ENCODE measurements around the gene VAV3.

The VAV3 gene

DNA sequence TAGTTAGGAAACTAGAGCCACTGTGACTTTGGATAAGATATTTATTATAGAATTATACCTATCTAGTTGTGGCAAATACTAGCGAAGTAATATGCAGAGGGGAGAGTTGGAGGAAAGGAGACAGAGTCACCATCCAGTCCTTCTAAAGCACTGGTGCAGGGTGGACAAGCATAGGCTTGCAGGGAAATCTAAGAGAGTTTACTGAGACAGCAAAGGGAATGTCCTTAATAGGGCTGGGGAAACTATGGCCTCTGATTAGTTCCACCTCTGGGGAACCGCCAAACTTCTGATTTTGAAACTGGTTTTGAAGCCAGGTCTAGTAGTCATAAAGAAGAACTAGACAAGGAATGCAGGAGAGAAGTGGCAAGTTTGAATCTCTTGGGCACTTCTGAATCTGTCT lies 407.9 kb downstream of the VAV3 start:
- no peak for DNase-seq

DNA sequence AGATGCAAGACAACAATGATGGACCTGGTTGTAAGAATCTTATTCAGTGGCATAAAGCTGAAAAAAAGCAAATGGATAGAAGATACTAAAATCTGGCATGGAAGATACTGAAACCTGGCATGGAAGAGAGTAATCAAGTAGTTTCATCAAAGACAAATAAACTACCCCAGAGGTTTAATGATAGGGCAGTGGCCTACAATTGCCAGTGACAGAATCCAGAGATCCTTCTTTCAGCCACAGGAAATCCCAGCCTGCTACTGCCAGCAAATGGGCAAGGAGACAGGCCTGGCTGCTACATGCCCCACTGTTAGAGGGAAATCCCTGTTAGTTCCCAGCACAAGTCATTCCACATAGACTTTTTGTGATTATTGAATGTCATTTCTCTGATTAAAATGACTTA lies 409.4 kb downstream of the VAV3 start:
- DNase-seq = no peak

DNA sequence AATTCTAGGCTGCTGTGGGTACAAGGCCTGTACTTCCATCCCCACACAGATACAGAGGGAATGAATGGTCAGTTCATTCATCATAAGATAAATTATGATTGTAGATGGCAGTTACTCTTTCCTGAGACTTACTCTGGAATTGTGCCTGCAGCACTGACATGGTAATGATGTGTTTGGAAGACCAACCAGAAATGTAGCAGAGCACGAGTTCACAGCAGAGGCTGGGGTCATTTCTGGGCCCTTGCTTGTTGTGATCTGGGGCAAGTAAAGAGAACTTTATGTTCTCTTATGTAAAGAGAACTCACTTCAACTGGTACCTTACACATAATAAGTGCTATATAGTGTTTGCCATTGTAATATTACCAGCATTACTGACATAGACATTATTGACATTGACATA lies 412.2 kb downstream of the VAV3 start:
- DNase-seq = no peak

DNA sequence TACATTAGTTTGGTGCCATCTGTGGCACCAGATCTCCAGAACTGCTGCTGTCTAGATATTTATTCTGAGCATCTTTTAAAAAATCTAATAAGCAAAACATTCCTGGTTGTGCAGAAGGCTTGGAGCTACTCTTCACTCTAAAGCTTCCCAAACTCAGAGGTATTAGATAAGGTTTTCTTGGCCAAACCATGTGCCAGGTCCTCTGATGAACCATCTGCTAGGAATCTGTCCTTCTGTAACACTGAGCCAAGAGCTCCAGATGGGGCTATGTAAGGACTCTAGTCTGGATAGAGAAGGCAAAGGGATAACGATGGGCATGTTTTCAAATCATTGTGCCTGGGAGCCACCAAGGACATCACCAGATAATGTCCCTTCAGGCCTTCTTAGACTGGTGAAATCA lies 413.5 kb downstream of the VAV3 start:
- DNase-seq = no peak

DNA sequence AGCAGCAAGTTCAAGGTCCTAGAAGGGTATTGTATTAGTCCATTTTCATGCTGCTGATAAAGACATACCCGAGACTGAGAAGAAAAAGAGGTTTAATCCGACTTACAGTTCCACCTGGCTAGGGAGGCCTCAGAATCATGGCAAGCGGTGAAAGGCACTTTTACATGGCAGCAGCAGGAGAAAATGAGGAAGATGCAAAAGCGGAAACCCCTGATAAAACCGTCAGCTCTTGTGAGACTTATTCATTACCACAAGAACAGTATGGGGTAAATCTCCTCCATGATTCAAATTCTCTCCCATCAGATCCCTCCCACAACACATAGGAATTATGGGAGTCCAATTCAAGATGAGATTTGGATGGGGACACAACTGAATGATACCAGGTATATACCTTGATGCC lies 414.6 kb downstream of the VAV3 start:
- no peak for DNase-seq

DNA sequence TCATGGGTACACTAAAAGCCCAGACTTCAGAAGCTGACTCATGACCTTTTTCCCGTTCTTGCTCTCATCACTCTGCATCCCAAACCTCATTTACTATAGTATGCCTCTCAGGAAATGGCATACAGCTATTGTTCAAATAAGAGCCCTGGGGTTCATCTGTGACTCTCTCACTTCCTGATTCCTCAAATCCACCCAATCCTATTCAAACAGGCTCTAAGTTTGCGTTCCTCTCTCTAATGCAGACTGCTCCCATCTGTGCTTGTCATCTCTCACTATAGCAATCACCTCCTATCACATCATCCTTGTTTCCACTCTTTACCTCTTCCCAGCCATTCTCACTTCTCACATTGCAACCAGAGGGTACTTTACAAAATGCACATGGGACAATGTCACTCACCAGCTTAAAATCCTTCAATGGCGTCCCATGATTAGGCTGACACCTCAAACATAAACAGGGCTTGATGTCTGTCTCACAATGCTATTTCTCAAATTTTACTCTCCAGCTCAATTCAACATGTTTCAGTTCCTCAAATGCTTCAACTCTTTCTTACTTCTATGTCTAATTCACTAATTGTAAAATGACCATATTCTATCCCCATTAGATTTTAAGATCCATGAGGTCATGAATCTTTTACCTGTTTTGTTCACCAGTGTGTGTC lies 415.7 kb downstream of the VAV3 start:
- no peak for DNase-seq

DNA sequence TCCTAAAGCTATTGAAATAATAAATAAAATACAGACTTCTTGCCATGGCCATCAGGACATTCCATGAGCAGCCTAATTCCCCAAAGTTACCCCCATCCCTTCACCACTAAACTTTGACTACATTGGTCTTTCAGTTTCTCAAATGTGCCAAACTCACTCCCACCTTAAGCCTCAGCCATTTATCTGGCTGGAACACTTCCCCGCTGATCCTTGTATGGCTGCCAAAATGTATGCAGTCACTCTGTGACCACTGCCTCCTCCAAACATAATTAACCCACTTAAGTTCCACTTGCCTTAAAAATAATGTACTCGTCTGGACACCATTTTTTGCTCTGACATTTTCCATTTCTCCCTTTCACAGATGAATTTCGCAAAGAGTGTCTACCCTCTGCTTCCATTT lies 416.7 kb downstream of the VAV3 start:
- no peak for DNase-seq

DNA sequence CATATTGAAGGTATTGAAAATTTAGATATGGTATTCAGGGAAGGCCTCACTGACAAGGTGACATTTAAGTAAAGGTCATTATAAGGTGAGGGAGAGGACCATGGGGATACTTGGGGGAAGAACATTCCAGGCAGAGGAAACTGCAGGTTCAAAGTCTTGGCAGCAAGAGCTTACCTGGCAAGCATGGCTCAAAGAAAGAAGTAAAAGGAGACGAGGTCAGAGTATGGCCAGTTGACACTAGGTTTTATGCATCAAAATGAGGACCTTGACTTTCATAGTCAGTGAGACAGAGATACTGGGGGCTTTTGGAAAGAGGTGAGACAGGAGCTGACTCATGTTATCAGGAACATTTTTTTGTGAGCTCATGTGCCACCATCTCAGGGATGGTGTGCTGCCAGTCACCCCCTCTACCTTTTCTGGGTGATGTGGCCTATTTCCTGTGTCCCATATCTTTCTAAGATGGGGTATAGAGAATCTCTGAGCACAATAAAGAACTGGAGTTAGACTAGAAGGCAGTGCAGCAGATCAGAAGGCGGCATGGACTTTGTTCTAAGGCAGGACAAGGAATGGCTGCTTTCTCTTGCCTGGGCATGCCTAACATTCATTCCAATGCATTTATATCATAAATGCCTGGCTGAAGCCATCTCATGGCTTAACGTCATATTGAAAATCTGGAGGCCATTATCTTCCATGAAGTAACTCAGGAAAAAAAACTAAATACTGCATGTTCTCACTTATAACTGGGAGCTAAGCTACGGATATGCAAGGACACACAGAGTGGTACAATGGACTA lies 417.4 kb downstream of the VAV3 start:
- no peak for DNase-seq

DNA sequence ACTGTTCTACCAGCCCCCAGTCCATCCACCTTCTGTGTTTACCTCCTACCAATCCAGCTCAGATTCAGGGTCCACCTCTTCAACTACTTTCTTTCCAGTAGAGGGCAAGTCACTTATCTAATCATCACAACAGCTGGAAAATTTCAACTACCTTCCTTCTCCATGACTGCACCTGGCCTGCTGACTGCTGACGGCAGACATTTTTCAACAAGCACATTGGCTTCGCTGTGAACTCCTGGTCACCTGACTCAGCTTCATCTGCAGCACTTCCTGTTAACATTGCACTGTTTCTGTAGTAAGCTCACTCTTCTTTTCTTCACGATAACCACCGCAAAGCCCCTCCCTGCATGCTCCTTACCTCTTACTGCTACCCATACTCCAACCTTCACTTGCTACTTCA lies 418.4 kb downstream of the VAV3 start:
- no peak for DNase-seq

DNA sequence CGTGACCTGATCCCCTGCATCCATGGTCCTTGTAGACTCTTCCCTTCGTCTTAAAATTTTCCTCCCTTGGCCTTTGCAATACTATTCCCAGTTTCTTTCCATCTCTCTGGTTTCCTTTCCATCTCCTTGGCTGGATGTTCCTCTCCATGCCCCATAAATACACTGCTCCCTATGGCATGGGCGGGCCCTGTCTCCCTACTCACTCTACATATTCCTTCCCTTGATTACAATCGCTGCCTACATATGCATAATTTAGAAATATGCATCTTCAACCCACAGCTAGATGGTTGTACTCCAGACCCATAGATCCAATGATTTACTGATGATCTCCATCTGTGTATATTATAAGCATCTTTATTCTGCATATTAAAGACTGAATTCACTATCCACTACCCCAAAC lies 419.1 kb downstream of the VAV3 start:
- no peak for DNase-seq

DNA sequence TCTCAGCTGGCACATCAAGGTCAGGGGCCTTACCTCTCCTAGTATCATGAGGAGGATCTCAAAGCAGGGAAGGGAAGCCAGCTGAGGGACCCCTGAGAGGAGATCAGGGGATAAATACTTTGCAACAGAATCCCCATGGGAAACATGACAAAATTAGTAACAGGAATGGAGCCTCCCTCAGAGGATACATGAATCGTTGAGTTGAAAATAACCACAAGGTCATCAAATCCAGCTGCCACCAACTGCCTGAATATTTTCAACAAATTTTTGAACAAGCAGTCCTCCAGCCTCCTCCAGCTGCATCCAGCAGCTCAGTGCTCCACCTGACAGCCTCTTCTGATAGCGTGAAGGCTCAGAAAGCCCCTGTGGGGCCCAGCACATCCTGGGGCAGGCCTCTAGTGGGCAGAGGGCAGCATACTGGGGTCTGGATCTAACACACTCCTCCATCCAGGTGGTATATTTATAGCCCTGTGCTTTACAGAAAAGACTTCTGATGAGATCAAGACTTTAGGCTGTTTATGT lies 419.9 kb downstream of the VAV3 start:
- no peak for DNase-seq

DNA sequence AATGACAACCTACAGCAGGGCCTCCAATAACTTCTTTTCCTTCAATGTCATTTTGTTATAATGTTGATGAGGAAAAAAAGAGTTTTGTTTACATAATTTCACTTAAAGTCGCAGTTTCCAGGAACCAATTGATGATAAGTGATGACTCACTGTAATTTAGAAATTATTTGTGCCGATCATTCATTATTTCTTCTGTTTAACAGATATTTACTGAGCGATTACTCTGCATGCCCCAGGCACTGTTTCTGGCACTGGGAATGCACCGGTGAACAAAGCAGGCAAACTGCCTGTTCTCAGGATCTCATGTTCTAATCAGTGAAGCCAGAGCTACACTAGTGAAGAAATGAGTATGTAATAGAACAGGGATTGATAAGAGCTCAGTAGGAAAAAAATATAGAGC lies 420.7 kb downstream of the VAV3 start:
- DNase-seq = no peak

DNA sequence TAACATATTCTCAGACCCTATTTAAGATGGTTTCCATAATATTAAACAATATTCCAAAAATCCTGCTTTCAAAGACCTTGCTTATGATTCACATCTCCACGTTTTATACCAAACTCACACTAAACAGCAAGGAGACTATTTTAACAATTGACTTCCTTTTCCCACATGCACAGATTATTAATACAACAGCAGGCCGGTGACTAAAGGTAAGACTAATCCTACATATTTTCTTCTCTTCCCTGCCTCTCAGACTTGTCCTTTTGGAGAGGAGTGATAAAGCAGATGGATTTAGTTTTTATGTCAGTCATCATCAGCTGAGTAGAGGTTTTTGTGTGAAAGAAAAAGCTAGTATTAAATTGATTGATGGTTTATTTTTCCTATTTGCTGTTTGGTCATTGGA lies 423.6 kb downstream of the VAV3 start:
- no peak for DNase-seq

DNA sequence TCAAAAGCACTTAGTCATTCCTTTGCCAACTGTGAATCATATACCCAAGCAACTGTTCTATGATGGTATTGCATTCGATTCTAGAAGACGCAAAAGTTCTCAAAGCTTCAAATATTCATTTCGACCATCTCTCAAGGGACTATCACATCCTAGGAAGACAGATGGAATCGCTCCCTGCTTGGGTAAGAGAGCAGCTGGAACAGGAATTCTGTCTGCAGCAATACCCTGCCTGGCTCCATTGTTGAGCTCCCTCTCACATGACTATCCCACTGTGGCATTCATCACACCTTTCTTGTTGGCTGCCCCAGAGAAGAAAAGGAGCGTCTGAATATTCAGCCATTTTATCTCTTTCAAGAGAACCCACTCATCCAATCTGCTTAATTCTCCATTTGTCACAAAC lies 426.5 kb downstream of the VAV3 start:
- DNase-seq = no peak

DNA sequence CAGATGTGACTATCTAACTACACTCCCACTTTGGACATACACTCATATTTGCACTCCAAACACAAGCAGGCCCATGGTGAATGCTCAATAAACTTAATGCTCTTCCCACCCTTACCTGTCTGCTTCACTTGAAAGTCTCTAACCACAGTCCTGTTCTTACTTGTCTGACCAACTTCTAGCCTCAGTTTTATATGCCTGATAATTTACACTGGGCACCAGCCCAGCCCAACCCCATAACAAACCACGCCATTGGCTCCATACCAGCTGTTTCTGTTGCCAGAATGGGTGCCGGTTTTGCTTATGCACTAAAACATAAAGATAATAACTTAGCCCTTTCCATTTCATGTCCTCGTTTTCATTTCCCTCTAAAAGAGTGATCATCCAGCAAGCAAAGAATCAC lies 428.7 kb downstream of the VAV3 start:
- no peak for DNase-seq

DNA sequence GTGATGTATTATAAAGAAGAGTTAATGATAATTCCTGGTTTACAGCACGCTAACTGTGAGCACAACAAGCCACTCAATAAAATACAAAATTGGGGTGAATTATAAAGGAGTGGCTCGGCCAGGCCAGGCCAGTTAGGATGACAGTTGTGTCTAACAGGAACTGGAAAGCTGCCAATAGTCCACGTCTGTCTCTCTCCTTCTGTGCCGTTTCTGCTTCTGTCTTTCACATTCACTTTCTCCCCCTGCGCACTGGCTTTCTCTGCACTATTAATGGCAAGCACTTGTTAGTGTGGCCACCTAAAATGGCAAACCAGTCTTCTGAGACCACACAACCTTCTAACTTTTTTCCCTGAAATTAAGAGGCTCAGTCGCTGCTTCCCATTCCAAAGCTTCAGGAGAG lies 429.9 kb downstream of the VAV3 start:
- no peak for DNase-seq

DNA sequence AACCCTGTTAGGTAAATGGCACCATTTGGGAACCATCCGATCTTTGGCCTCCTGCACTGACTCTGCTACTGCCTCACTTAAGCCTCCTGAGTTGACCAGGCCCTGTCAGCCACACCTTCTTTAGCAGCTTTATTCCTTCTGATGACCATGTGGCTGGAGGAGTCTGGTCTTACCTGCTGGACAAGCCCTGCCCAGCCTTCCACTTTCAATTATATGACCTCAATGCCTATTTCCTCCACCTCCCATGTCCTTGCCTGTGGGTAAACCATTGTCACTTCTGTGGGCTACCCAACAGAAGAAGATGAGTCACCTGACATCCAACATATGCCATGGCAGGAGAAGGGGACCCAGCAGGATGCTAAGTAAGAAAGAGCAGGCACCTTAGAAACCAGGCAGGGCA lies 430.3 kb downstream of the VAV3 start:
- no peak for DNase-seq

DNA sequence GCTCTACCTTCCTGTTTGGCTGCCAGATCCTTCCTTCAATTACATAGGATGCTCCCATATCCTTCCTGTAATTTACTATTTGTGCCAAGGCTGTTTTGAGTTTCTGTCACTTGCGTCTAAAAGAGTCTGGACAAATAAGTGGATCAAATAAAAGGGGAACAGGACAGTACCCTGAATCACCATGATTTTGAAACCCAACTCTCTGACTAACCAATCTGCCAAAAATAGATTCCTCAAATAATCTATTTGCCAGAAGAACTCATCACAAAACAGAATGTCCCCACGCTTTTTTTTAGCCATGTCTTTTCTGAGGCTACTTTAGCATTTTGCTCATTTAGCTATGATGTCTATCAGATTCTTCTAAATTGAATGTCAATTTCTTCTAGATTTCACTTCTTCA lies 431.5 kb downstream of the VAV3 start:
- DNase-seq = no peak

DNA sequence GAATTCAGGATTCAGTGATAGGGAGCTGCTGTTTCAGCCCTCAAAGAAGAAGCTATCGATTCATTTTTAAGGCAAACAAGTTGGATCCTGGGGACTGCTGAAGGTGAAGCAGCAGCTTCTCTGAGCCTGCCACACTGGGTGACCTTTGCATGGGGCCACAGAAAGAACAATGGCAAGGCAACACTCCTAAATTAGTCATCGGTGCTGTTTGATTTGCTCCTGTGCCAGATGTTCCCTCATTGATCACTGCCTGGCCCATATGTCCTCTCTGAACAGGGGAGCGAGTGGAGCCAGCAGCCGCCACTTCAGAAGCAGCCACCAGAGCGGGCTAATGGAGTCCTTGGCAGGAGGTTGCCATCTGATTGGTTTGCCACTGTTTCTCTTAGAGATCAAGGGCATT lies 432.7 kb downstream of the VAV3 start:
- DNase-seq = no peak

DNA sequence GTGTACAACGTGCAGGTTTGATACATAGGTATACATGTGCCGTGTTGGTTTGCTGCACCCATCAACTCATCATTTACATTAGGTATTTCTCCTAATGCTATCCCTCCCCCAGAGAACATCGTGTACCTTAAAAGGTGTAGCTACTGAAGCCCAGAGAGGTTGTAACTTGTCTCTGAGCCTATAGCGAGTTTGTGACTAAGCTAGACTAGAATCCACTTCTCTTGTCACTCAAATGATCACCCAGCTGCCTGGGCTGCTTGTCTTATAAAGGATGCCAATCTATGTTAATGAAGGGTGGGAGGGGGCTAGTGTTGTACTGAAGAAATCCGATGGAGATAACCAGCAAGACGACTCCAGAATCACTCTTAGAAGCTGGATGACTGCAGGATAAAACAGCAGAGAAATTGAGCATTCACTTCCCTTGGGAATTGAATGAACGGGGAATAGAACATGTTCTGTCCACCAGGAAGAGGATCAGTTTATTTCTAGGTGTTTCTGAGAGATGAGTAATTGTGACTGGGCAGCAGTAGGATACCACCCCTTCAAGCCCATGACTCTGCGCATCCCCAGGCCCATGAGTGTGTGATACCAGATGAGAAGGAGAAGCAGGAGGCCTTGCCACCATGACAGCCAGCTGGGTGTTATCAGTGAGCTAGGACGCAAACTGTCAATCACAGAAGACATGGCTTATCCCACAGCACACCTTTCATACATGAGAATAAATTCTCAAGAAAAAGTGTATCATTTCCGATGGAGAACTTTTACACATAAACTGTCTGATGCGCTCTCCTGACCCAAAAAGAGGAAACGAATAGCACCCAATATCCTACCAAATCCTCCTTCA lies 433.7 kb downstream of the VAV3 start:
- no peak for DNase-seq

DNA sequence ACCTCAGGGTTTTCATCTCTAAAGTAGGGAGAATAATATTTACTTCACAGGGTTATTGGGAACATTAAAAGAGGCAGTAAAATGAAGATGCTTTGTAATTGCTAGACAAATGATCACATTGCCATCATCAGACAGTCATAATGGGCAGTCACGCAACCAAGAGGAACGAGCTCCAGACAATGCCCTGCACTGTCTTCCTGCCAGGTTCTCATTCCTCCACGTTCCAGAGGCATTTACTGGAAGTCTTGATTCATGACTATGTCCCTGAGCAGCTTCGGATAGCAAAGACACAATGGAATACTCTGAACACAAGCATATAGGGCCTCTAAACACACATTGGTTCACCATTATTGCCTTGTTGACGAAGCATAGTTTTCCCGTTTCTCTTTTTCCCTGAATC lies 434.4 kb downstream of the VAV3 start:
- no peak for DNase-seq

DNA sequence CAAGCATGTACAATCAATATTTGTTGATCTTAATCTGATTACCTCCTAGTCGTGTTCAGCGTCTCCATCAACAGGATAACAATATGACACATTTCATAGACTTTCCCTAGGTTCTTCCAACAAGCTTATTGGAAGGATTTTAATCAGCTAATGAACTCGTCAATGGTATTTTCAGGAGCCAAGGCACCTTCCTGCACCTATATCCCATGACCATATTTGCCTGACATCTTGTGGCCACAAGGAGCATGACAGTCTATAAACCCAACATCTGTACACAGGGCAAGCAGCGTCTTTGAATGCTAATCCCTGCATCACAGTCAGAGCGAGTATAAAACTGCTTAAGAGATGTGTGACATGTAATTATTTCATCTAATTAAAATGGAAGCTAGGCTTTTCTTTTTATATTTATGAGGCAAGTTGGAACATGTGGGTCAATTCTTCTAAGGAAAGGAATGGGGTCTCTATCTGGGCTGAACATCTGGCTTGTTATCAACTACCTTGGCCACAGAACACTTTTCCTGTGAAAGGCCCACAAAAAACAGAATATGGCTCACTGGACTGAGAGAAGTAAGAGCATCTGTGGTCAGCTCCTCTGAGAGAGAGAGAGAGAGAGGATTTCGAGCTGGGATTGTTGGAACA lies 435.4 kb downstream of the VAV3 start:
- peak; percentile 4 for DNase-seq

DNA sequence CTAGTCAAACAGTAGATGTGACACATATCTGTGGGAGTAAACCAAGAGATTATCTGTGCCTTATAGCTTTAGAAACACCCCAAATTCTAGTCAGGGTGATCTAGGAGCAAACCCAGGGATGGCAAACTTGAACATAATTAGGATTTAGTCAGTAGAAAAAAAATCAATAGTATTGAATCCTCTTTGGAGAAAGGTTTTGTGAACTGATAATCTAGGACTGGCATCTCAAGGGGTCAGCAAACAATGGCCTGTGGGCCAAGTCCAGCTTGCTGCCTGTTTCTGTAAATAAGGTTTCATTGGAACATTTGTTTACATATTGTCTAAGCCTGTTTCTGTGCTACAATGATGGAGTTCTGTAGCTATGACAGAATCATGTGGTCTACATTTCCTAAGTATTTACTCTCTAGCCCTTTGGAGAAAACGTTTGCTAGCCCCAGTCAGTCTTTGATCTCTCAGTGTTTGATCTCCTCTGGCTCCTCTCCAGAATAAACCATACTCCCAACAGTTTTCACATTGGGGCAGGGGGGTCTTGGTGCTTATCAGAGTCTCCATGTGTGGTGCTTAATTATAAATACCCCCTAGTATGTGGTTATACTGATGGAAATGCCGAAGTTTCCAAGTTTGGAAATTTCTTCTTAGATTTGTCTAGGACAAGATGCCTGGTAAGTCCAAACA lies 438.3 kb downstream of the VAV3 start:
- no peak for DNase-seq

Measured in CD4-positive, alpha-beta T cell treated with Interleukin-21 for 1 hour (primary cell).